ENCODE measurements around the gene SV2C.

Gene SV2C

GRCh38 chr5:76333571-76333970 lies 250.4 kb downstream of the SV2C start:
- no peak for TF ChIP-seq CTCF (IDR thresholded peaks at IDR 0.05)

- no peak for TF ChIP-seq CTCF (IDR thresholded peaks at IDR 0.05)
These were observed 251.4 kb downstream of the SV2C start for GRCh38 chr5:76334574-76334973.

DNA sequence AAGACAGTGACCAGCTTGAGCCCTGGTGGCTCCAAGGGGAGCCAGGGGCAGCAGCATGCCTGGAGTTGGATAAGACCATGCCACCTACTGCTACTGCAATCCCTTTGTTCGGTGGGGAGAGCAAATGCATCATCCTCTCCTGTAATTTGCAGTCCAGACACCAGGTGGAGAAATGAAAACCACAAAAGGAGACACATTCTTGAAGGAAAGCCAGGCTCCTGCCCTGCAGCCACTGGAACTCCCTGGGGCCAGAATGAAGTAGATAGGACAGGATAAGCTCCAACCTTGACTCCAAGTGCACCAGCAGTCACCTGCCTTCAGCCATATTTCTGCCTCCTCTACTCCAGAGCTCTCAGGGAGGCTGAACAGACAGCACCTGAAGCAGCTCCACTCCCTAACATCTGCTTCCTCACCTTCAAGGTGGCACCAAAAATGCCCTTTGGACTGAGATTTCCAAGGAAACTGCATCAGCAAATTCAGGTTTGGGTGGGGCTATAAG lies 254.8 kb downstream of the SV2C start:
- TF ChIP-seq CTCF (IDR thresholded peaks at IDR 0.05) = peak; percentile 61; the same call in 1 of the 2 replicates

GRCh38 chr5:76339919-76340318 lies 256.7 kb downstream of the SV2C start:
- no peak for TF ChIP-seq CTCF (IDR thresholded peaks at IDR 0.05)

- TF ChIP-seq CTCF (IDR thresholded peaks at IDR 0.05) = no peak
These were observed 258.6 kb downstream of the SV2C start for GRCh38 chr5:76341651-76342334.

DNA sequence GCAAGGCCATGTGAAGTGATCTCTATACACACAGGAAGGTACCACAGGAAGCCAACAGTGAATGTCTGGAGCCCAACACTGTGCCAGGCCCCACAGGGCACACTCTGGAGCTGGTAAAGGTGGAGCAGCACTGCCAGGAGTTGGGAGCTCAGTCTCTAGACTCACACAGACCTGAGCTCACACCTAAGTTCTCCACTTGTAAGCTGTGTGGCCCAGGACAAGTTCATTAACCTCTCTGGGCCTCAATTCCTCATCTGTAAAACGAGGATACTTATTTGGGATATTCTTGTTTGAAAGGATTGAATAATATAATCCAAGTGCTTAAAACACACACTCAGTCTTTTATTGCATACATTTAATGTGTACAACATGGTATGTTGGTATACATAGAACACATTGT lies 259.3 kb downstream of the SV2C start:
- no peak for TF ChIP-seq CTCF (IDR thresholded peaks at IDR 0.05)

GRCh38 chr5:76345582-76345981 lies 262.4 kb downstream of the SV2C start:
- TF ChIP-seq CTCF (IDR thresholded peaks at IDR 0.05) = no peak

GRCh38 chr5:76351176-76351575 lies 268.0 kb downstream of the SV2C start:
- TF ChIP-seq CTCF (IDR thresholded peaks at IDR 0.05) = no peak
